ENCODE results near the gene POMP.

The POMP gene

DNA sequence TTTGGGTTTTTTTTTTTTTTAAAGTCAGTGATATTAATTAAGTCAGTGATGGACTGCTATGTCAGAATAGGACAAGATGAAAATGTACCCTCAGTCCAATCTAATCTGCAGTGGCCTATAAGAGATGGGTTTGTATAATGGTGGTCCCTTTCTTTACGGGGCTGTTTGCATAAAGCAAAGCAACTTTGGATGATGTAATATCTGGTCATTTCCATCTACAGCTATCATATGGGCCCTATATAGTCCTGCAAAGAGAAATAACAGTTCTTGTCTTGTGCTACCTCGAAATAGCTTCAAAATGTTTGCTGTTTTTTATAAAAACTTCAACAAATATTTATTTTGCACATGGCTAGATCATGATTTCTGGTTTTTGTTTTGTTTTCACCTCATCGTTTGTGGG is 20.2 kb upstream of the POMP start:
- no peak overlapping the region for H3K27ac ChIP-seq (ENCODE audit: low read length)
- H3K27me3 ChIP-seq (ENCODE audit: control insufficient read depth in 1 of 2, insufficient read depth in 2 of 2, low read length in 2 of 2), result peaks cover 0 to 6% of the 10 kb centered on the region in 2 donors

DNA sequence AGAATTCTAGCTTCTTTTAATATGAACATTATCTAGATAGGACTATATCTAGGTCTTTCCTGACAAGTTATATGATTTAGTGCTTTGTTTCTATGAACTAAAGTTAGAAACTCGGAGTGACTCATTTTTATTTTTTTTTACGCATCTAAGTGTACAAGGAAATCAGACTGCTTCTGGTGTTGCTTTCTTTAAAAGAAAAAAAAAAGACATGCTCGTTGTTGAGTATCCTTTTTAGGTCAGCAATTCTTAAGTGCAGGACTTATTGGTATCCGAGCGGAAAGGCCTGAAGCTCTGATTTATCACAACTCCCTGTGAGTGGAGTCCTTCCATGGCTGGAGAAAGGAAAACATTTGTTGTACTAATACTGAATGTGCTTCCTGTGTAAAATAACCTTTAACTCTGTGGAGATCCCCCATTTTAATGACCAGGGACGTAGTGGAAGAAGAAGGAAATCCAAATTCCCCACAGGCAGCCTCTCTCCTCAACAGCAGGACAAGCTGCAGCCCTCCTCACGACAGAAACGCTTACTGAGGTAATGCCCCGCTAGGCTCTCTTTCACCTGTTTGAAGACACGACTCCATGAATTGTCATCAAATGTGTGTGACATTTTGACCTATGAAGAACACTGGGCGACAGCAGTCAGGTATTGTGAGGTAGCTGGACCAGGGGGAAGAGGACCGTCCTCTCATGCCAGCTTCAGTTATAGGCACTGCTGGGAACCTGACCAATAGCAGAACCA is 17.9 kb upstream of the POMP start:
- H3K36me3 ChIP-seq (ENCODE audit: control insufficient read depth in 2 of 2, insufficient read depth in 2 of 2, low read length in 2 of 2), result no peaks in the 10 kb centered on the region
- H3K4me1 ChIP-seq (ENCODE audit: control insufficient read depth, insufficient read depth, low read length), result no peaks in the 10 kb centered on the region
- H3K9ac ChIP-seq (ENCODE audit: low read length in 2 of 2), result no peak overlapping the region
- H3K4me3 ChIP-seq (ENCODE audit: low read length in 2 of 2), result no peak overlapping the region
- H3K27me3 ChIP-seq (ENCODE audit: control insufficient read depth in 1 of 2, insufficient read depth in 2 of 2, low read length in 2 of 2), result peaks cover 0 to 5% of the 10 kb centered on the region in 2 donors
- no peak overlapping the region for H3K27ac ChIP-seq (ENCODE audit: low read length)
- no peaks in the 10 kb centered on the region for H3K9me3 ChIP-seq (ENCODE audit: control insufficient read depth in 2 of 2, low read length in 2 of 2)

More for the DNA sequence above, 20.2 kb upstream of the POMP start:
- no peaks in the 10 kb centered on the region for H3K36me3 ChIP-seq (ENCODE audit: control insufficient read depth in 2 of 2, insufficient read depth in 2 of 2, low read length in 2 of 2)
- H3K9me3 ChIP-seq (ENCODE audit: control insufficient read depth in 2 of 2, low read length in 2 of 2), result no peaks in the 10 kb centered on the region
- H3K9ac ChIP-seq (ENCODE audit: low read length in 2 of 2), result no peak overlapping the region
- no peak overlapping the region for H3K4me3 ChIP-seq (ENCODE audit: low read length in 2 of 2)
- no peaks in the 10 kb centered on the region for H3K4me1 ChIP-seq (ENCODE audit: control insufficient read depth, insufficient read depth, low read length)

DNA sequence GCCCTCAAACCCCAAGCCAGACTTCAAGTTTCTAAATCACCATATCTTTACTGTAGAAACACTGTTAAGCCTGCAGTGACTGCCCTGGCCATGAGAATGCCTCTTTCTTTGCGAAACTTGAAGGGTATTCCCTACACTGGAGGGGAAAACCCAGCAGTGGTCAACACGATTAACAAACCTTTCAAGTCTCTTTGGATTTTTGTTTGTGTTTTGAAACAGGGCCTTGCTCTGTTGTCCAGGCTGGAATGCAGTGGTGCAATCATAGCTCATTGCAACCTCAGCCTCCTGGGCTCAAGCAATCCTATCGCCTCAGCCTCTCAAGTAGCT is 17.4 kb upstream of the POMP start:
- Histone ChIP-seq H3K9ac (ENCODE audit: low read length in 2 of 2) (no peak overlapping the region), H3K9me3 (ENCODE audit: control insufficient read depth in 2 of 2, low read length in 2 of 2) (no peaks in the 10 kb centered on the region), H3K4me1 (ENCODE audit: control insufficient read depth, insufficient read depth, low read length) (no peaks in the 10 kb centered on the region), H3K27ac (ENCODE audit: low read length) (no peak overlapping the region), H3K27me3 (ENCODE audit: control insufficient read depth in 1 of 2, insufficient read depth in 2 of 2, low read length in 2 of 2) (peaks cover 0 to 1% of the 10 kb centered on the region in 2 donors), H3K4me3 (ENCODE audit: low read length in 2 of 2) (no peak overlapping the region), H3K36me3 (ENCODE audit: control insufficient read depth in 2 of 2, insufficient read depth in 2 of 2, low read length in 2 of 2) (no peaks in the 10 kb centered on the region)

DNA sequence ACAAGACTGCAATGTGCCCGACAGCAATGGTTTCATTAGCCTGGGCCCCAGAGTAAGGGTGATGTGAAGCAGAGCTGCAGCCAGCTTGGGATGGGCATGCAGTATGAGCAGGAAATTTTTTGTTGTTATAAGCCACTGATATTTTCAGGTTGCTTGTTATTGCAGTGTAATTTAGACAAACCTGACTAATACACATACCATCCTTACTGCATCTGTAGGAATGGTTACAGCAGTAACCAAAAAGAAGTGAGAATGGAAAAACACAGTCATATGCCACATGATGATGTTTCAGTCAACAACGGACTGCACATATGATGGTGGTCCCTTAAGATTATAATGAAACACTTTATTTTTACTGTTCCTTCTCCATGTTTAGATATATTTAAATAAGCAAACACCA is 8.6 kb upstream of the POMP start:
- Histone ChIP-seq H3K27me3 (ENCODE audit: control insufficient read depth in 1 of 2, insufficient read depth in 2 of 2, low read length in 2 of 2) (no peaks in the 10 kb centered on the region), H3K4me3 (ENCODE audit: low read length in 2 of 2) (no peak overlapping the region), H3K9ac (ENCODE audit: low read length in 2 of 2) (no peak overlapping the region), H3K36me3 (ENCODE audit: control insufficient read depth in 2 of 2, insufficient read depth in 2 of 2, low read length in 2 of 2) (no peaks in the 10 kb centered on the region), H3K4me1 (ENCODE audit: control insufficient read depth, insufficient read depth, low read length) (no peaks in the 10 kb centered on the region), H3K9me3 (ENCODE audit: control insufficient read depth in 2 of 2, low read length in 2 of 2) (no peaks in the 10 kb centered on the region), H3K27ac (ENCODE audit: low read length) (no peak overlapping the region)

DNA sequence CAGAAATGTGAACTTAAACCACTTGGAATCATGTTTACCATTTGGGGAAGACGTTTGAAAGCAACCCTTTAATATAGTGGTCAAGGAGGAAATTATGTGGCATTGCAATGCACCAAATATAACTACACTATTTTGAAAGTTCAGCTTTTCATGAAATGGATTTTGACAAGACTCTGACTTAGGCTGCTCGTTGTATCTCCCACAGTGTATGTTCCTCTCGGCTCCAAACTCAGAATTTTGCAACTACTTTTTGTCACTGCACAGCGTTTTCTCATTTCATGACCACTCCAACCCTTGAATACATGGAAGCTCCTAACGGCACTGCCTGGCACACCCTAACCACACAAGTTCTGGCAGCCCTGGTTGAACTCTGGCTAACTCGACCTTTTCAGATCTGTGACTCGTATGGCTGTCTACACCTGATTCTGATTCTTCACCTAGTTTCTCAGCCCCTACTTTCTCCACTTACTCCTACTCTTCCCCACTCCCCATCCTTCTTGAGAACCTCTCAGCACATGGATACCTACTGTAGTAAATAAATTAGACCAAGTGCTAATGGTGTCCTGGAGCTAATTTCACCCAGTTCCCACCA is 7.0 kb upstream of the POMP start:
- Histone ChIP-seq H3K27ac (ENCODE audit: low read length) (no peak overlapping the region), H3K9ac (ENCODE audit: low read length in 2 of 2) (no peak overlapping the region), H3K36me3 (ENCODE audit: control insufficient read depth in 2 of 2, insufficient read depth in 2 of 2, low read length in 2 of 2) (no peaks in the 10 kb centered on the region), H3K4me1 (ENCODE audit: control insufficient read depth, insufficient read depth, low read length) (no peaks in the 10 kb centered on the region), H3K9me3 (ENCODE audit: control insufficient read depth in 2 of 2, low read length in 2 of 2) (no peaks in the 10 kb centered on the region), H3K4me3 (ENCODE audit: low read length in 2 of 2) (no peak overlapping the region), H3K27me3 (ENCODE audit: control insufficient read depth in 1 of 2, insufficient read depth in 2 of 2, low read length in 2 of 2) (no peaks in the 10 kb centered on the region)

DNA sequence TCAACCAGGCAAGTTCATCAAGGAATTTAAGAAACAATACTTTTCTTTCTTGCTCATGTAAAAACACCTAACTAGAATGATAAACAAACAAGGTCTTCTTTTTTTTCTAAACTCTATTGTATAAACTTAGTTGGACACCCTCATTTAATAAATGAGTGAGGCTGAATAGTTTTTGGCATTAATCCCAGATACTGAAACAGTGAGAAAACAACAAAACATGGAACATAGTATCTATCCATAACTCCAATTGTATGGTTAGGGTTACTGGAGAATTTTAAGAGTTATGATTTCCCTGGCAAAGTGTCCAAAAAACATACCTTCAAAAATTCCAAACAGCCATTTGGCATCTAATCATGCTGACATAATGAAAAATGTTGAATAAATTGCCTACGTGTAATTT is 5.8 kb upstream of the POMP start:
- Histone ChIP-seq H3K4me3 (ENCODE audit: low read length in 2 of 2) (no peak overlapping the region), H3K27me3 (ENCODE audit: control insufficient read depth in 1 of 2, insufficient read depth in 2 of 2, low read length in 2 of 2) (no peaks in the 10 kb centered on the region), H3K27ac (ENCODE audit: low read length) (no peak overlapping the region), H3K4me1 (ENCODE audit: control insufficient read depth, insufficient read depth, low read length) (peaks cover 6% of the 10 kb centered on the region), H3K9me3 (ENCODE audit: control insufficient read depth in 2 of 2, low read length in 2 of 2) (no peaks in the 10 kb centered on the region), H3K9ac (ENCODE audit: low read length in 2 of 2) (no peak overlapping the region), H3K36me3 (ENCODE audit: control insufficient read depth in 2 of 2, insufficient read depth in 2 of 2, low read length in 2 of 2) (no peaks in the 10 kb centered on the region)

DNA sequence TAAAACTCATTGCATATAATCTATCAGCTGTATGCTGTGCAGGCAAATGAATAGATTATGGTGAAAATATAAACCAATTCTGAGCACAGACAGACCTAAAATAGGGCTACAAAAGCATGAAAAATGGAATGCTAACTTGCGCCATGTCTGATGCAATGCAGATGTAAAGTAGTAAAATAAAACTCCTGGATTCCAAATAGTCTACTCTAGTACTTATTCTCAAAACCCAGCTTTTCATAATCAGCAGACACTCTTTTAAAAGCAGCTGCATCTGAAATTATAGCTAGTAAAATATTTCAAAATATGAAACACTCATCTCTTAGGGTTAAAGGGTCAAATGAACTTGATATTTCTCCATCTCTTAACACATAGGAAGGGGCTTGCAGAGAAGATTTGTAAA is 4.7 kb upstream of the POMP start:
- H3K9me3 ChIP-seq (ENCODE audit: control insufficient read depth in 2 of 2, low read length in 2 of 2), result no peaks in the 10 kb centered on the region
- H3K4me3 ChIP-seq (ENCODE audit: low read length in 2 of 2), result no peak overlapping the region
- no peak overlapping the region for H3K9ac ChIP-seq (ENCODE audit: low read length in 2 of 2)
- H3K4me1 ChIP-seq (ENCODE audit: control insufficient read depth, insufficient read depth, low read length), result peaks cover 6% of the 10 kb centered on the region
- no peak overlapping the region for H3K27ac ChIP-seq (ENCODE audit: low read length)
- H3K27me3 ChIP-seq (ENCODE audit: control insufficient read depth in 1 of 2, insufficient read depth in 2 of 2, low read length in 2 of 2), result no peaks in the 10 kb centered on the region
- H3K36me3 ChIP-seq (ENCODE audit: control insufficient read depth in 2 of 2, insufficient read depth in 2 of 2, low read length in 2 of 2), result no peaks in the 10 kb centered on the region

DNA sequence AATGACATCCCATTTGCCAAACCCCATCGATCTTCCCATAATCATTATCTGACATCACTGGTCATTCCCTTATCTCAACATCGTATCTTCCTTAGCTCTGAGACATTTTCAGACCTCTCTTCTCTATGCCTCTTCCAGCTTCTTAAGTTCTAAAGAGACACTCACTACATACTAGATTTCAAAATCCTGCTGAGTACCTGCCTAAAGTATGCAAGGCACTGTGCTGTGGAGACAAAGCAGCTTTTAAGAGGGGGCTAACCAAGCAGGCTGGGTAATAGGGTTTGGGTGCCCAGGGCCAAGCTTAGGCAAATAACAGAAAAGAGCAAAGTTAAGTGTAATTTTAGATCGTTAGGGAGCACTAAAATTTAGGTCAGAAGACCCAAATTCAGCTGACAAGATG is 3.4 kb upstream of the POMP start:
- H3K27ac ChIP-seq (ENCODE audit: low read length), result no peak overlapping the region
- peaks cover 15% of the 10 kb centered on the region for H3K4me1 ChIP-seq (ENCODE audit: control insufficient read depth, insufficient read depth, low read length)
- H3K36me3 ChIP-seq (ENCODE audit: control insufficient read depth in 2 of 2, insufficient read depth in 2 of 2, low read length in 2 of 2), result no peaks in the 10 kb centered on the region
- no peak overlapping the region for H3K9ac ChIP-seq (ENCODE audit: low read length in 2 of 2)
- H3K4me3 ChIP-seq (ENCODE audit: low read length in 2 of 2), result no peak overlapping the region
- H3K9me3 ChIP-seq (ENCODE audit: control insufficient read depth in 2 of 2, low read length in 2 of 2), result no peaks in the 10 kb centered on the region
- H3K27me3 ChIP-seq (ENCODE audit: control insufficient read depth in 1 of 2, insufficient read depth in 2 of 2, low read length in 2 of 2), result no peaks in the 10 kb centered on the region

DNA sequence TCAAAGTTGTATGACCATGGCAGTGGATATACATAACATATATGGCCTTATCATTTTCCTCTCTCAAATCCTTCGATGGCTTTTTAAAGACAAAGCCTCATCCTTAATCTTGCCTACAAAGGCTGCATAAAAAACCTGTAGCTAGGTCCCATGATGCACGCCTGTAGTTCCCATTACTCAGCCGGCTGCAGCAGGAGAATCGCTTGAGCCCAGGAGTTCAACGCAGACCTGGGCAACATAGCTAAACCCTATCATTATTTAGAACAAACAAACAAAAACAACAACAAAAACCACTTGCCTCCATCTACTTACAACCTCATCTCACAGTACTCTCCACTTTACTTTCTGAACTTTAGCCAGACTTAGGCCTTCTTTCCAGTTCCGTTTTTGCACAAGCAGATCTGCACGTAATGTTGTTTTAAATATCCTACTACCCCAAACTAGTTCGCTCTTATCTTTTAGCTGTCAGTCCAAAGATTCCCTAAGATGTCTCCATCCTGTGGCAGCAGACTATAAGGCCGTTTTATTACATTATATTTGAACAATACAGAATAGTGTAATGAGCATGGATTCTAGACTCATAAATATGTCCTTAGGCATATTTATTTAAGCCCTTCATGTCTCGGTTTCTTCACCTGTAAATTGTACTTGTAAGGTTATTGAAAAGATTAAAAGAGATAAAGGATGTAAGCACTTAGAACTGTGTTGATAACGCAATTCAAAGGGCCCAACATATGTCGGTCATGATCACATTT is 969 bp upstream of the POMP start:
- H3K27ac ChIP-seq (ENCODE audit: low read length), result peak overlapping the region; percentile 81
- H3K9me3 ChIP-seq (ENCODE audit: control insufficient read depth in 2 of 2, low read length in 2 of 2), result no peaks in the 10 kb centered on the region
- H3K36me3 ChIP-seq (ENCODE audit: control insufficient read depth in 2 of 2, insufficient read depth in 2 of 2, low read length in 2 of 2), result peaks cover 0 to 6% of the 10 kb centered on the region in 2 donors
- peaks cover 20% of the 10 kb centered on the region for H3K4me1 ChIP-seq (ENCODE audit: control insufficient read depth, insufficient read depth, low read length)
- H3K4me3 ChIP-seq (ENCODE audit: low read length in 2 of 2), result peak overlapping the region; percentile 92 to 98
- H3K9ac ChIP-seq (ENCODE audit: low read length in 2 of 2), result peak overlapping the region; percentile 93 to 98
- H3K27me3 ChIP-seq (ENCODE audit: control insufficient read depth in 1 of 2, insufficient read depth in 2 of 2, low read length in 2 of 2), result no peaks in the 10 kb centered on the region

DNA sequence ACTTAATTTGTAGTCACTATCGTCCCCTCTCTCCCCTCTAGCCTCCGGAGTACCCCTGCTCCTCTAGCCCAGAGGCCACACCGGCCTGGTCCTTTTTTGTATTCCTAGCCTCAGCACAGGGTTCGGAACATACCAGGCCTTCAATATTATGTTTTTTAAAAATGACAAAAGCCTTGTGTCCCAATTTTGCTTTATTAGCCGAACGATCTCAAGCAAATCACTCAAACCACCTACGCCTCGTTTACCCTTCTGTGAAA is 463 bp upstream of the POMP start:
- Histone ChIP-seq H3K4me1 (ENCODE audit: control insufficient read depth, insufficient read depth, low read length) (peaks cover 20% of the 10 kb centered on the region), H3K9ac (ENCODE audit: low read length in 2 of 2) (peak overlapping the region; percentile 93 to 98), H3K9me3 (ENCODE audit: control insufficient read depth in 2 of 2, low read length in 2 of 2) (no peaks in the 10 kb centered on the region), H3K36me3 (ENCODE audit: control insufficient read depth in 2 of 2, insufficient read depth in 2 of 2, low read length in 2 of 2) (peaks cover 0 to 7% of the 10 kb centered on the region in 2 donors), H3K27ac (ENCODE audit: low read length) (peak overlapping the region; percentile 81), H3K4me3 (ENCODE audit: low read length in 2 of 2) (peak overlapping the region; percentile 92 to 98), H3K27me3 (ENCODE audit: control insufficient read depth in 1 of 2, insufficient read depth in 2 of 2, low read length in 2 of 2) (no peaks in the 10 kb centered on the region)

DNA sequence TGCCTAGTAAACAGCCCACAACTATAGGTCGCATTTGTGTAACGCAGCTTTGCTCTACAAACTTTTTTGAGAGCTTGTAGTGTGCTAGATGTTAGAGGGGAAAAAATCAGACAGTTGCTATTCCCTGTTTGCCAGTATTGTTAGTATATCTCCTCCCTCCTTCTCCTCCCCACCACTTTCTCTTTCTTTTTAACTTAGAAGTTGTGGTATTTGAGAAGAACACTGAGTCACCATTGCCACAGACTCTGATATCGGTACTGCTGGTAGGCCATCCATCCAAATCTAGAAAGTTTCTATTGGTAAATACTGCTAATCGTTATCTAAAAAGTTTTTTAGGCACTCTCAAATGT is 666 bp downstream of the POMP start:
- Histone ChIP-seq H3K9ac (ENCODE audit: low read length in 2 of 2) (peak overlapping the region; percentile 93 to 98), H3K36me3 (ENCODE audit: control insufficient read depth in 2 of 2, insufficient read depth in 2 of 2, low read length in 2 of 2) (peaks cover under 1 to 7% of the 10 kb centered on the region in 2 donors), H3K27me3 (ENCODE audit: control insufficient read depth in 1 of 2, insufficient read depth in 2 of 2, low read length in 2 of 2) (no peaks in the 10 kb centered on the region), H3K27ac (ENCODE audit: low read length) (peak overlapping the region; percentile 81), H3K4me3 (ENCODE audit: low read length in 2 of 2) (peak overlapping the region; percentile 92 to 98), H3K9me3 (ENCODE audit: control insufficient read depth in 2 of 2, low read length in 2 of 2) (no peaks in the 10 kb centered on the region), H3K4me1 (ENCODE audit: control insufficient read depth, insufficient read depth, low read length) (peaks cover 20% of the 10 kb centered on the region)
